Measurements from ENCODE around the gene CDK10.

- TF ChIP-seq EZH2 (optimal IDR thresholded peaks at IDR 0.05; ENCODE audit: low read depth, low read length) (no peak), CTCF (IDR thresholded peaks at IDR 0.05; ENCODE audit: low read length) (no peak), EZH2phosphoT487 (IDR thresholded peaks at IDR 0.05; ENCODE audit: low read length) (no peak)
Observed at GRCh38 chr16:89651584-89651983, 34.9 kb upstream of the CDK10 start.
